Loucy (cell line): ENCODE results near the gene ZNF823.

Experiments used
- CTCF ChIP-seq: fragments of 200-600 bp; sonication (generic); conservative IDR thresholded peaks from 2 replicates; pipeline ENCODE4 v1.5.1; 2014; ENCODE audit warnings: mild to moderate bottlenecking, antibody characterized with exemption, low read length
- EZH2phosphoT487 ChIP-seq: fragments of 200-600 bp; IDR thresholded peaks from 2 replicates; pipeline ENCODE4 v1.6.1; 2018; ENCODE audit warnings: antibody characterized with exemption, mild to moderate bottlenecking, moderate library complexity, borderline replicate concordance

DNA sequence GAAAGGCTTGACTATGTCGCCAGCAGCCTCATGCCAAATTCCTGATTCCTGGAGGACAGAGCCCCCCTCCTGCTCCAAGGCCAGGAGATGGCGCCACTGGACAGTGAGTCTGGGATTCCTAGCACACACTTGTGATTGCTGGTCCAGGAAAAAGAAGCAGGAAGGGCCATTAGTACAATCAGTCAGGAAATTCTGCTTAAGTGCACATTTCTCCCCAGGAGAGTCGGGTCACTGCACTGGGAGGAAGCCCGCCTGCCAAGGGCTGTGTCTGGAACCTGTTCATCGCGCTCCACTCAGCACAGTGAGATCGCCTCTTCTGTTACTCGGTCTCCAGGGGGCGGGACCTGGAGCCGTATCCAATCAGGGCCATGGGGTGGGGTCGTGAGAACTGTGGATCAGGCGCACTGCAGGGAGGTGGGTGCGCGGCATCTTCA lies 65.1 kb downstream of the ZNF823 start:
- TF ChIP-seq CTCF (peak; percentile 66), EZH2phosphoT487 (no peak)
